Activated B cell treated with CpG ODN at 0.5 μM for 24 hours (primary cell): ENCODE measurements around the gene NGEF. TPM values are rescaled to one million over a fixed set of nuclear protein-coding genes. Genes with fewer than 3 reads are reported as not detected.

Experiments
- ATAC-seq: fragments of 200-7000 bp; cut with Tn5 transposase; one replicate; pipeline ENCODE4 v1.10.0; 2021; ENCODE audit warnings: low read depth, mild to moderate bottlenecking, moderate library complexity
- CTCF ChIA-PET: fragments of 350-600 bp; sonication (Branson Sonifier 250); formaldehyde crosslinking; loops from one replicate; lab custom pipeline; 2021; ENCODE audit warnings: antibody characterized with exemption; lab: Charles Lee
- POLR2A ChIA-PET: fragments of 350-600 bp; sonication (Branson Sonifier 250); formaldehyde crosslinking; loops from one replicate; lab custom pipeline; 2021; ENCODE audit warnings: antibody characterized with exemption; lab: Charles Lee
- DNase-seq: peaks from one replicate; pipeline ENCODE4 v3.0.0; 2022
- H3K27ac Mint-ChIP-seq: one replicate; pipeline ENCODE4 v1.8.0; 2020; ENCODE audit warnings: mixed read lengths
- H3K27me3 Mint-ChIP-seq: one replicate; pipeline ENCODE4 v1.8.0; 2021; ENCODE audit warnings: mixed read lengths
- H3K36me3 Mint-ChIP-seq: one replicate; pipeline ENCODE4 v1.8.0; 2021; ENCODE audit warnings: low read depth, mixed read lengths
- H3K4me1 Mint-ChIP-seq: one replicate; pipeline ENCODE4 v1.8.0; 2021; ENCODE audit warnings: mixed read lengths
- H3K4me3 Mint-ChIP-seq: one replicate; pipeline ENCODE4 v1.8.0; 2020; ENCODE audit warnings: mild to moderate bottlenecking, mixed read lengths
- H3K9me3 Mint-ChIP-seq: one replicate; pipeline ENCODE4 v1.8.0; 2020; ENCODE audit warnings: mixed read lengths
- intact Hi-C: fragments of 100-400 bp; cut with micrococcal nuclease; formaldehyde crosslinking; loops from one replicate; pipeline ENCODE4 v1.15.1; 2024
- total RNA-seq: library from RNA; stranded (reverse); gene quantifications from 2 replicates; pipeline ENCODE4 v1.2.3, GENCODE V29; 2022
- TF ChIP-seq, protein P1 (sequence below): fragments of 200-600 bp; IDR thresholded peaks from one replicate; pipeline ENCODE4 v1.8.0; 2022; ENCODE audit warnings: antibody characterized with exemption, mild to moderate bottlenecking

The NGEF gene
- total RNA-seq, 1 donor from 2014 or later = not detected

DNA sequence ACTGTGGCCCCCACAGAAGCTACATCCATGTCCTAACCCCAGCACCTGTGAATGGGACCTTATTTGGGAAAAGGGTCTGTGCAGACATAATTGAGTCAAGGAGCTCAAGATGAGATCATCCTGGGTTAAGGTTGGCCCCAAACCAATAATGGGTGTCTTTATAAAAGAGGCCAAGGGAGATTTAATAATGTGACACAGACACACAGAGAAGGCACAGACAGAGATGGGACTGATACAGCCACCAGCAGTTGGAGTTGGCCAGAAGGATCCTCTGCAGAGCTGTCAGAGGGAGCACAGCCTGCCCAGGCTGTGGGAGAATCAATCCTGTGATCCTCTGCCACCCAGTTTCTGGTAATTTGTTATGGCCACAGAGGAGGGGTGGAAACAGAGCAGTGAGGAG, 116.9 kb downstream of the NGEF start:
- TF ChIP-seq, protein P1, sequence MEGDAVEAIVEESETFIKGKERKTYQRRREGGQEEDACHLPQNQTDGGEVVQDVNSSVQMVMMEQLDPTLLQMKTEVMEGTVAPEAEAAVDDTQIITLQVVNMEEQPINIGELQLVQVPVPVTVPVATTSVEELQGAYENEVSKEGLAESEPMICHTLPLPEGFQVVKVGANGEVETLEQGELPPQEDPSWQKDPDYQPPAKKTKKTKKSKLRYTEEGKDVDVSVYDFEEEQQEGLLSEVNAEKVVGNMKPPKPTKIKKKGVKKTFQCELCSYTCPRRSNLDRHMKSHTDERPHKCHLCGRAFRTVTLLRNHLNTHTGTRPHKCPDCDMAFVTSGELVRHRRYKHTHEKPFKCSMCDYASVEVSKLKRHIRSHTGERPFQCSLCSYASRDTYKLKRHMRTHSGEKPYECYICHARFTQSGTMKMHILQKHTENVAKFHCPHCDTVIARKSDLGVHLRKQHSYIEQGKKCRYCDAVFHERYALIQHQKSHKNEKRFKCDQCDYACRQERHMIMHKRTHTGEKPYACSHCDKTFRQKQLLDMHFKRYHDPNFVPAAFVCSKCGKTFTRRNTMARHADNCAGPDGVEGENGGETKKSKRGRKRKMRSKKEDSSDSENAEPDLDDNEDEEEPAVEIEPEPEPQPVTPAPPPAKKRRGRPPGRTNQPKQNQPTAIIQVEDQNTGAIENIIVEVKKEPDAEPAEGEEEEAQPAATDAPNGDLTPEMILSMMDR = no peak
- intact Hi-C loops = no loop called here
- Mint-ChIP-seq H3K27me3 (peaks cover 9% of the 10 kb centered on the region), H3K4me1 (no peaks in the 10 kb centered on the region), H3K27ac (no peak overlapping the region), H3K9me3 (no peaks in the 10 kb centered on the region), H3K36me3 (no peaks in the 10 kb centered on the region), H3K4me3 (no peak overlapping the region)
- POLR2A ChIA-PET = interaction anchor here (0.6 kb wide), 1 partner anchor 324 kb away, joined by 4 read pairs; no protein-coding TSS in a partner anchor
- DNase-seq (no peak), ATAC-seq (no peak)
- CTCF ChIA-PET = no interaction called here

- POLR2A ChIA-PET = no interaction called here
Observed at GRCh38 chr2:232894746-232895145, 118.3 kb downstream of the NGEF start.

DNA sequence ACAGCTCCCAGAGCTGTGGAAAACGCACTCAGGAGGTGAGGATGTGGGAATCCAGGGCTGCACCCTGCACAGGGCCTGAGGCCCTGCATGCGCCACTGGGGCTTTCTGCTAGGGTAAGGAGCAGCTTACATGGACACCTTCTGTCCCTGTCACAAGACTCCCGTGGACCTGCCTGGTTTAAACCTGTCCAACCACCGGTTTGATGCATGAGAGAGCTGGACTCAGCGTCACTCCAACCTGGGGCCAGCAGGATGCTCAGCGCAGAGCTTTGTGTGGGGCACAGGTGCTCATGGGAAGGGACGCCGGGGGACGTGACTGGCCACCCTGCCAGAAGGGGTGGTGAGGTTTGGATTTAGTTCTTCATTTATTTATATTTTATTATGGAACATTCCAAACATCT, 118.8 kb downstream of the NGEF start:
- TF ChIP-seq, protein P1 = no peak
- Mint-ChIP-seq H3K36me3 (no peaks in the 10 kb centered on the region), H3K4me3 (no peak overlapping the region), H3K27me3 (peaks cover 20% of the 10 kb centered on the region), H3K4me1 (peaks cover 2% of the 10 kb centered on the region), H3K27ac (no peak overlapping the region), H3K9me3 (no peaks in the 10 kb centered on the region)
- CTCF ChIA-PET = no interaction called here
- POLR2A ChIA-PET = no interaction called here
- no peak for ATAC-seq
- peak; percentile 6 for DNase-seq
- intact Hi-C loops = no loop called here

More at GRCh38 chr2:232894746-232895145, 118.3 kb downstream of the NGEF start:
- ATAC-seq = no peak
- intact Hi-C loops = no loop called here
- CTCF ChIA-PET = interaction anchor here (0.7 kb wide), 1 partner anchor 36 kb away, joined by 3 read pairs; no protein-coding TSS in a partner anchor
- H3K36me3 Mint-ChIP-seq = no peaks in the 10 kb centered on the region
- H3K27ac Mint-ChIP-seq = no peak overlapping the region
- H3K27me3 Mint-ChIP-seq = peaks cover 18% of the 10 kb centered on the region
- H3K4me1 Mint-ChIP-seq = peaks cover 2% of the 10 kb centered on the region
- TF ChIP-seq, protein P1 = no peak
- no peak overlapping the region for H3K4me3 Mint-ChIP-seq
- H3K9me3 Mint-ChIP-seq = no peaks in the 10 kb centered on the region
- DNase-seq = peak; percentile 4

DNA sequence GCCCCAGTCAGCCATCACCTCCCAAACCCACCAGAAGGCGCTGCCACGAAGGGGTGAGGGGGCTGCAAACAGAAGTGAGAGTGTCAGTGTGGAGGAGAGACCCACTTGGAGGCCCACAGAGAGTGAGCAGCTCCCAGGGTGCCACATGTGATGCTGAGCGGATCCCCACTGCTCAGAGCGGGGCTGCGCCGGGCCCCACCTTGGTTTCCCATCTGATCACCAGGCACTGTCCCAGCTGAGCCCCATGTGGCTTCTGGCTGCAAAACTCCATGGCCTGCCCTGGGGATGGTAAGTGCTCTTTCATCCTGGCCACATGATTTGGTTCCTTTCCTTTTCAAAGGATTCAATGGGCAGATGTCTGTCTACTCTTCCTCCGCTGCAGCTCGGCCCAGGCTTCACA, 119.2 kb downstream of the NGEF start:
- H3K4me1 Mint-ChIP-seq = peaks cover 2% of the 10 kb centered on the region
- peaks cover 20% of the 10 kb centered on the region for H3K27me3 Mint-ChIP-seq
- TF ChIP-seq, protein P1 = no peak
- ChIA-PET POLR2A (no interaction called here), CTCF (no interaction called here)
- ATAC-seq (no peak), DNase-seq (no peak)
- no peaks in the 10 kb centered on the region for H3K9me3 Mint-ChIP-seq
- H3K27ac Mint-ChIP-seq = no peak overlapping the region
- intact Hi-C loops = no loop called here
- H3K36me3 Mint-ChIP-seq = no peaks in the 10 kb centered on the region
- H3K4me3 Mint-ChIP-seq = no peak overlapping the region

DNA sequence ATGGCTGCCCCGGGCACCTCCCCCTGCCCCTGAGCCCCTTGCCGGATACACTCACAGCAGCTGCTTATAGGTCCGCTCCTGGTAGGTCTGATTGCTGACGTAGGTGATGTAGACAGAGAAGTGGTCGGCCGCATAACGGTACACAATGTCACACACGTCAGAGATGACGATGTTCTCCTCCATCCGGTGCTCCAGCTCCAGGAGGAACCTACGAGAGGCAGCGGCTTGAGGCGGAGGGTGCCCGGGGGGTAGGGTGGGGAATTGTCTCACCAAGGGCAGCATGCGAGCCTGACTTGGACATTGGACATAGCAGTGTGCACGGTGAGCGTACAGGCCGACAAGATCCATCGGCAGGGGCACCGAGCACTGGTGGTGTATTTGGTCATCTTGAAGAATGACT, 120.2 kb downstream of the NGEF start:
- POLR2A ChIA-PET = no interaction called here
- Mint-ChIP-seq H3K4me1 (peaks cover 2% of the 10 kb centered on the region), H3K9me3 (no peaks in the 10 kb centered on the region), H3K4me3 (no peak overlapping the region), H3K27ac (no peak overlapping the region), H3K36me3 (no peaks in the 10 kb centered on the region), H3K27me3 (peaks cover 20% of the 10 kb centered on the region)
- peak; percentile 9 for DNase-seq
- TF ChIP-seq, protein P1 = no peak
- CTCF ChIA-PET = no interaction called here
- intact Hi-C loops = no loop called here
- ATAC-seq = no peak
